HepG2 (cell line): ENCODE measurements around the gene CDHR3. TPM values are rescaled to one million over a fixed set of nuclear protein-coding genes. Genes with fewer than 3 reads are reported as not detected.

Experiments
- ATAC-seq: fragments of 200-7000 bp; cut with Tn5 transposase; 3 replicates; pipeline ENCODE4 v1.9.1; 2020; ENCODE audit warnings: mild to moderate bottlenecking, moderate library complexity
- BruUV-seq: library from RNA; stranded (reverse); fragments of 400-500 nt; replicated peaks from 2 replicates; lab custom pipeline; 2021; lab: Mats Ljungman, UMichigan
- CTCF ChIA-PET: fragments of 300-600 bp; formaldehyde crosslinking; extraction: SDS; loops from one replicate; lab custom pipeline; 2021; ENCODE audit warnings: low total read pairs, inconsistent platforms, low intra/inter-chr PET ratio; lab: Yijun Ruan, JAX
- POLR2A ChIA-PET: fragments of 350-600 bp; sonication (Branson Sonifier 250); formaldehyde crosslinking; loops from one replicate; lab custom pipeline; 2020; ENCODE audit warnings: antibody characterized with exemption, inconsistent platforms; lab: Yijun Ruan, JAX
- DNase-seq: peaks from one replicate; pipeline ENCODE4 v3.0.0-alpha.2; 2015; ENCODE audit warnings: low spot score
- FAIRE-seq: peaks from 3 replicates; lab custom pipeline; 2011; peaks lifted over from hg19 to GRCh38; lab: Jason Lieb, UNC
- H2AFZ ChIP-seq: one replicate; pipeline ENCODE4 v1.6.1; 2011; ENCODE audit warnings: low read length, inconsistent platforms
- H3K27ac ChIP-seq: fragments of 300-600 bp; 3 replicates; pipeline ENCODE4 v1.8.0; 2011; ENCODE audit warnings: mixed run types, mild to moderate bottlenecking, mixed read lengths, low read length, inconsistent platforms; ENCODE audit not compliant: insufficient read depth; ENCODE audit errors: extremely low read length
- H3K27me3 ChIP-seq, 2 experiments: fragments of 200-600 bp in 1 of 2; 2 replicates in 1 of 2; 3 replicates in 1 of 2; pipeline versions ENCODE4 v1.6.0 to v1.8.0; 2011; ENCODE audit warnings: low read length in 2 of 2, mild to moderate bottlenecking in 2 of 2, moderate library complexity in 2 of 2, inconsistent platforms in 1 of 2; ENCODE audit not compliant: insufficient read depth in 2 of 2, control insufficient read depth in 1 of 2
- H3K36me3 ChIP-seq, 2 experiments: fragments of 200-600 bp in 1 of 2; replicated peaks in 1 of 2; 2 replicates in 1 of 2; 3 replicates in 1 of 2; pipeline versions ENCODE4 v1.5.1 to v1.8.0; 2011; ENCODE audit warnings: low read length in 2 of 2, inconsistent platforms in 1 of 2; ENCODE audit not compliant: insufficient read depth in 2 of 2, control insufficient read depth in 1 of 2
- H3K4me1 ChIP-seq: 2 replicates; pipeline ENCODE4 v1.5.1; 2012; ENCODE audit warnings: low read length, inconsistent platforms; ENCODE audit not compliant: insufficient read depth
- H3K4me2 ChIP-seq: 2 replicates; pipeline ENCODE4 v1.6.0; 2011; ENCODE audit warnings: low read depth, low read length, inconsistent platforms
- H3K4me3 ChIP-seq, 3 experiments: fragments of 200-600 bp in 1 of 3; sonication (generic), shearing (Covaris generic) in 1 of 3; replicated peaks in 1 of 3; 2 replicates each; pipeline ENCODE4 v1.5.1; 2011 to 2016; ENCODE audit warnings: low read length in 3 of 3, inconsistent platforms in 2 of 3, low read depth in 2 of 3, mild to moderate bottlenecking in 2 of 3, control low read depth in 1 of 3, mixed read lengths in 1 of 3; ENCODE audit not compliant: insufficient read depth in 1 of 3
- H3K79me2 ChIP-seq: one replicate; pipeline ENCODE4 v1.6.1; 2011; ENCODE audit warnings: low read length, inconsistent platforms; ENCODE audit not compliant: insufficient read depth
- H3K9ac ChIP-seq: 2 replicates; pipeline ENCODE4 v1.6.0; 2011; ENCODE audit warnings: mild to moderate bottlenecking, low read depth, low read length, inconsistent platforms; ENCODE audit not compliant: insufficient read depth
- H3K9me3 ChIP-seq: 2 replicates; pipeline ENCODE4 v1.5.1; 2012; ENCODE audit warnings: mild to moderate bottlenecking, low read length
- H4K20me1 ChIP-seq: 2 replicates; pipeline ENCODE4 v1.6.0; 2011; ENCODE audit warnings: inconsistent platforms, mild to moderate bottlenecking, low read length, moderate library complexity; ENCODE audit not compliant: insufficient read depth
- ATF2 ChIP-seq: sonication (generic); formaldehyde crosslinking; IDR thresholded peaks from 2 replicates; pipeline ENCODE4 v1.4.0; 2020; ENCODE audit warnings: missing genetic modification reagents
- CBX2 ChIP-seq, 2 experiments: fragments of 200-600 bp in 1 of 2; sonication (generic); formaldehyde crosslinking in 1 of 2; IDR thresholded peaks; 2 replicates each; pipeline versions ENCODE4 v1.7.0 to v1.8.1; 2018 to 2022; ENCODE audit warnings: low read depth in 2 of 2, low read length in 1 of 2, mild to moderate bottlenecking in 1 of 2, missing genetic modification reagents in 1 of 2
- CCDC6 ChIP-seq: sonication (generic); formaldehyde crosslinking; IDR thresholded peaks from 2 replicates; pipeline ENCODE4 v1.8.1; 2022; ENCODE audit warnings: mild to moderate bottlenecking, missing genetic modification reagents, moderate library complexity
- CEBPZ ChIP-seq: IDR thresholded peaks from 2 replicates; pipeline ENCODE4 v1.6.1; 2012; ENCODE audit warnings: low read length, improper control_type of control experiment
- CENPX ChIP-seq: sonication (generic); formaldehyde crosslinking; IDR thresholded peaks from 2 replicates; pipeline ENCODE4 v1.9.0; 2021; ENCODE audit warnings: mild to moderate bottlenecking, missing genetic modification reagents, moderate library complexity
- DBP ChIP-seq: sonication (generic); formaldehyde crosslinking; IDR thresholded peaks from 2 replicates; pipeline ENCODE4 v1.4.0; 2020; ENCODE audit warnings: missing genetic modification reagents; ENCODE audit errors: not compliant biosample characterization
- DNMT1 ChIP-seq: sonication (generic); formaldehyde crosslinking; IDR thresholded peaks from 2 replicates; pipeline ENCODE4 v1.5.1; 2020; ENCODE audit warnings: mild to moderate bottlenecking, missing genetic modification reagents
- MED8 ChIP-seq: sonication (generic); formaldehyde crosslinking; IDR thresholded peaks from 2 replicates; pipeline ENCODE4 v1.8.1; 2023; ENCODE audit warnings: mild to moderate bottlenecking, missing genetic modification reagents; ENCODE audit not compliant: insufficient replicate concordance
- NFIB ChIP-seq: sonication (generic); formaldehyde crosslinking; IDR thresholded peaks from 2 replicates; pipeline ENCODE4 v1.9.0; 2021; ENCODE audit warnings: missing genetic modification reagents, mild to moderate bottlenecking, borderline replicate concordance
- NFKB2 ChIP-seq: sonication (generic); formaldehyde crosslinking; IDR thresholded peaks from 2 replicates; pipeline ENCODE4 v1.4.0; 2020; ENCODE audit warnings: missing genetic modification reagents, borderline replicate concordance
- POGZ ChIP-seq: sonication (generic); formaldehyde crosslinking; IDR thresholded peaks from 2 replicates; pipeline ENCODE4 v1.4.0; 2020; ENCODE audit warnings: mild to moderate bottlenecking, missing genetic modification reagents
- POLR2A ChIP-seq, 2 experiments: IDR thresholded peaks; 2 replicates each; pipeline ENCODE4 v1.6.1; 2011; ENCODE audit warnings: low read depth in 2 of 2, low read length in 2 of 2, mild to moderate bottlenecking in 1 of 2, moderate library complexity in 1 of 2; ENCODE audit not compliant: insufficient read depth in 1 of 2
- TRIM24 ChIP-seq: sonication (generic); formaldehyde crosslinking; IDR thresholded peaks from 2 replicates; pipeline ENCODE4 v1.8.0; 2022; ENCODE audit warnings: mild to moderate bottlenecking, missing genetic modification reagents
- ZBTB21 ChIP-seq: sonication (generic); formaldehyde crosslinking; IDR thresholded peaks from 2 replicates; pipeline ENCODE4 v1.4.0; 2020; ENCODE audit warnings: missing genetic modification reagents
- ZBTB3 ChIP-seq: sonication (generic); formaldehyde crosslinking; IDR thresholded peaks from 2 replicates; pipeline ENCODE4 v1.4.0; 2020; ENCODE audit warnings: low read depth, mild to moderate bottlenecking, moderate library complexity, missing genetic modification reagents, borderline replicate concordance
- ZNF160 ChIP-seq: sonication (generic); formaldehyde crosslinking; IDR thresholded peaks from 2 replicates; pipeline ENCODE4 v1.8.0; 2022; ENCODE audit warnings: mild to moderate bottlenecking, inconsistent platforms, missing genetic modification reagents
- ZNF737 ChIP-seq: sonication (generic); formaldehyde crosslinking; IDR thresholded peaks from 2 replicates; pipeline ENCODE4 v1.5.0; 2020; ENCODE audit warnings: missing genetic modification reagents, mild to moderate bottlenecking, borderline replicate concordance
- WGBS: methylation state at CpG from one replicate; pipeline ENCODE4 v1.1.6; 2017; ENCODE audit warnings: low lambda C conversion rate; 5-methylcytosine and 5-hydroxymethylcytosine counted together
- in situ Hi-C: cut with HindIII; loops from 2 replicates; pipeline ENCODE4 v1.10.0; 2017; ENCODE audit warnings: low pct_unique_long_range_greater_than_20kb; ENCODE audit not compliant: extremely low pct_ligation_motif_present
- intact Hi-C: fragments of 100-400 bp; cut with micrococcal nuclease; formaldehyde crosslinking; loops from one replicate; pipeline ENCODE4 v1.10.0; 2022; ENCODE audit not compliant: unreplicated experiment
- polyA plus RNA-seq, 8 experiments: library from polyadenylated mRNA; depleted of rRNA in 3 of 8; stranded (reverse) in 7 of 8; unstranded in 1 of 8; fragments of >200 nt; fragmentation: Illumina TruSeq in 4 of 8; extraction: Trizol in 4 of 8; gene quantifications; 2 replicates each; pipeline versions ENCODE4 v1.2.1 to v1.2.3, GENCODE V29; 2011 to 2016; ENCODE audit warnings: low read depth in 4 of 8, missing spikeins in 1 of 8, mixed read lengths in 1 of 8; ENCODE audit not compliant: insufficient read depth in 1 of 8
- total RNA-seq, 5 experiments: library from RNA; depleted of rRNA; stranded (reverse); fragments of >200 nt; fragmentation: Illumina TruSeq; extraction: Trizol; gene quantifications; 2 replicates each; pipeline ENCODE4 v1.2.3, GENCODE V29; 2016; ENCODE audit warnings: low read depth in 1 of 5
- TF ChIP-seq, protein P1 (sequence below): sonication (generic); formaldehyde crosslinking; IDR thresholded peaks from 2 replicates; pipeline ENCODE4 v1.5.0; 2020; ENCODE audit warnings: missing genetic modification reagents

The CDHR3 gene
- total and polyA plus RNA-seq, 2 of the 13 experiments (the other 11 are each of a cell fraction or from before 2014, with no cell fraction given) = 6.5 to 11.8 TPM

- BruUV-seq = no TSS peak
- Histone ChIP-seq H3K9me3 (no peaks in the 10 kb centered on the region), H3K79me2 (no peaks in the 10 kb centered on the region), H3K4me1 (no peaks in the 10 kb centered on the region), H2AFZ (no peak overlapping the region), H3K36me3 (no peaks in the 10 kb centered on the region), H3K4me3 (no peak overlapping the region), H3K27me3 (no peaks in the 10 kb centered on the region), H4K20me1 (no peaks in the 10 kb centered on the region), H3K27ac (no peak overlapping the region), H3K9ac (no peak overlapping the region), H3K4me2 (no peak overlapping the region)
- in situ Hi-C loops (no loop called here), intact Hi-C loops (no loop called here)
- DNase-seq = no peak
- no peak for FAIRE-seq
- ATAC-seq = no peak
- CTCF ChIA-PET = no interaction called here
- WGBS = 33% methylated on average over 6 of the region's 6 CpGs
- POLR2A ChIA-PET = no interaction called here
- TF ChIP-seq DNMT1 (CRISPR knock-in tag) (no peak), NFKB2 (no peak), ZNF160 (CRISPR knock-in tag) (no peak), CENPX (no peak), MED8 (no peak), POGZ (no peak), NFIB (CRISPR knock-in tag) (no peak), TRIM24 (no peak), CEBPZ (no peak), CBX2 (IDR thresholded peaks at IDR 0.05; ENCODE audit: low read depth, low read length) (no peak), CBX2 (CRISPR knock-in tag; IDR thresholded peaks at IDR 0.05; ENCODE audit: low read depth) (no peak), CCDC6 (CRISPR knock-in tag) (no peak), ZBTB3 (no peak), POLR2A (IDR thresholded peaks at IDR 0.05; ENCODE audit: insufficient read depth in 1 of 2, low read depth in 2 of 2, low read length in 2 of 2) (no peak), ZNF737 (CRISPR knock-in tag) (no peak), ZBTB21 (CRISPR knock-in tag) (no peak), ATF2 (CRISPR knock-in tag) (no peak), DBP (no peak)
- TF ChIP-seq, protein P1, sequence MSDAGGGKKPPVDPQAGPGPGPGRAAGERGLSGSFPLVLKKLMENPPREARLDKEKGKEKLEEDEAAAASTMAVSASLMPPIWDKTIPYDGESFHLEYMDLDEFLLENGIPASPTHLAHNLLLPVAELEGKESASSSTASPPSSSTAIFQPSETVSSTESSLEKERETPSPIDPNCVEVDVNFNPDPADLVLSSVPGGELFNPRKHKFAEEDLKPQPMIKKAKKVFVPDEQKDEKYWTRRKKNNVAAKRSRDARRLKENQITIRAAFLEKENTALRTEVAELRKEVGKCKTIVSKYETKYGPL (CRISPR knock-in tag) = no peak
Observed at GRCh38 chr7:106023369-106024322, 60.6 kb downstream of the CDHR3 start.
